Pons (tissue), 1 donor: ENCODE results near the gene GRK1.
"Not testable (repeated sequence)": the region's sequence is repeated elsewhere in the genome, so short reads cannot be mapped to it uniquely, and the experiment has no call there.

ENCODE experiments used
- DNase-seq: peaks from one replicate; pipeline ENCODE4 v3.0.0-alpha.2; 2016; ENCODE audit warnings: low spot score

The GRK1 gene

GRCh38 chr13:113743366-113744195 is 76.6 kb downstream of the GRK1 start:
- DNase-seq: no peak

DNA sequence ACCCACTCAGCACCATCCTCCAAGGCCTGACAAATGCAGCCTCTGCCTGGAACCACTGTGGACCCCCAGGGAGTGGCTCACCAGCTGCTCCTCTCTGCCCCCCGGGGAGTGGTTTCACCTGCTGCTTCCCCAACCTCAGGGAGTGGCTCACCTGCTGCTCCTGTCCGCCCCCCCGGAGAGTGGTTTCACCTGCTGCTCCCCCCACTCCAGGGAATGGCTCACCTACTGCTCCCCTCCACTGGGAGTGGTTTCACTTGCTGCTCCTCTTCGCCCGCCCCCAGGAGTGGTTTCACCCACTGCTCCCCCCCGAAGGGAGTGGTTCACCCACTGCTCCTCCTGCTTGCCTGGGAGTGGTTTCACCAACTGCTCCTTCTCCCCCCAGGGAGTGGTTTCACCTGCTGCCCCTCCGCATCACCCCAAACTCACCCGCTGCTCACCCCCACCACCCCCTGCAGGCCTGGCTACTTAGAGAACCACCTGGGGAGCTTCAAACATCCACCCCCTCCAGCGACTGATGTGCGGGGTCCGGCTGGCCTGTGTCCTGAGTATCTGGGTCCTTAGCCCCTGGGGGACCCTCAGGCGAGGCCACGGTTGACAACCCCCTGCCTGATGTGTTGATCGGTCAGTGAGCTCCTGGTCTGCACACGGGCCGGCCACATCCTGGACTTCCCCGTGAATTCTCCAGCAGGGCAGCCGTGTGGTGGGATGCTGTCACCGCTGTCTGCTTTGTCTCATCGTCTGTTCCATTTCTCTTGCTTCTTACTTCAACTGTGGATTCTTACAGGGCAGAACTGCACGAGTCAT is 77.4 kb downstream of the GRK1 start:
- no peak for DNase-seq

GRCh38 chr13:113745059-113745458 is 78.0 kb downstream of the GRK1 start:
- no peak for DNase-seq

DNA sequence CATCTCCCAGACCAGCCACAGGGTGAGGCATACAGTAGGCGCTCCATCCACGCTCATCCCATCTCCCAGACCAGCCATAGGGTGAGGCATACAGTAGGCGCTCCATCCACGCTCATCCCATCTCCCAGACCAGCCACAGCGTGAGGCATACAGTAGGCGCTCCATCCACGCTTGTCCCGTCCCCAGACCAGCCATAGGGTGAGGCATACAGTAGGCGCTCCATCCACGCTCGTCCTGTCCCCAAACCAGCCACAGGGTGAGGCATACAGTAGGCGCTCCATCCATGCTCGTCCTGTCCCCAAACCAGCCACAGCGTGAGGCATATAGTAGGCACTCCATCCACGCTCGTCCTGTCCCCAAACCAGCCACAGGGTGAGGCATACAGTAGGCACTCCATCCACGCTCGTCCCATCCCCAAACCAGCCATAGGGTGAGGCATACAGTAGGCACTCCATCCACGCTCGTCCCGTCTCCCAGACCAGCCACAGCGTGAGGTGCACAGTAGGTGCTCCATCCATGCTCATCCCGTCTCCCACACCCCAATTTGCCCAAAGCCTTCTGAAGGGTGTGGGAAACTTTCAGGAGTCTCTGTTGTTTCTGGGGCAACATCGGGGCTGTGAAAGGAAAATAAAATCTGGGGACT is 78.6 kb downstream of the GRK1 start:
- DNase-seq: not testable (repeated sequence)

- DNase-seq: peak; percentile 24
Measured at GRCh38 chr13:113746143-113746525, 79.1 kb downstream of the GRK1 start.

DNA sequence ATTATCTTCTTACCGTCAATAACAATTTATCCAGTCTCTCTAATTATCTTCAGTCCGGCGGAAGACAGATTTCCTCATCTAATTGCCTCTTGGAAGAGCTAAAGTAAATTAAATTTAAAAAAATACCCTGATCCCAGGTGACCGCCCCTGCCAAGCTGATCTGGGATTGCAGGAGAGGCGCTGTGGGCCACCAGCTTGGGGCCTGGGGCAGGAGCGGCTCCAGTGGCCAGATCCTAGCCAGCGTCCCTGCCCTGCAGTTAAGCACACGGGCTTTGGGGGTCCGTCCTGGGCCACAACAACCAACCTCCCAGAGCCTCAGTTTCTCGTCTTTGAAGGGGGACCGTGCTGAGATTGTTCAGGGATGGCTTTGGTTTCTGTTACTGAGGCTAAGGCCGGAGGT is 79.7 kb downstream of the GRK1 start:
- DNase-seq: no peak

DNA sequence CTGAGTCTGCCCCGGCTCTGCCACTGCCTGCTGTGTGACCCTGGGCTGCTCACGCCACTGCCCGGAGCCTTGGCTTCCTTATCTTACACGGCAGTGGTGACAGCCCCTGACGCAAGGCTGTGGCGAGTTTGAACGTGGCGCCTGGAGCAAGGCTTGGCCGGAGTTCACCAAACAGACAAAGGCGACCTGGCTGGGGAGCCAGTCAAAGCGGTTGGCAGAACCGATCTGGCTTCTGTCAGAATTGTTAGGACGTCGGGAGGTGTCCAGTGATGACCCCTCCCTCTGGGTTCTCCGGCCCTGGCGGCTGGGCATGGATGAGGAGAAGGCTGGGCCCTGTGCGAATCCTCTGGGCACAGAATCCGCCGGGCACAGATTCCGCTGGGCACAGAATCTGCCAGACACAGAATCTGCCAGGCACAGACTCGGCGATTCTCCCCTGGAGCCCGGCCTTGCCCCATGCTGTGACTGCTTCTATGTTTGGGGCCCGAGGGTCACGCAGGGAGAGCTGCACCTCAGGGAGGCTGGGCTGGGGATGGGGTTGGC is 80.3 kb downstream of the GRK1 start:
- no peak for DNase-seq

GRCh38 chr13:113748101-113748861 is 81.3 kb downstream of the GRK1 start:
- DNase-seq: no peak

DNA sequence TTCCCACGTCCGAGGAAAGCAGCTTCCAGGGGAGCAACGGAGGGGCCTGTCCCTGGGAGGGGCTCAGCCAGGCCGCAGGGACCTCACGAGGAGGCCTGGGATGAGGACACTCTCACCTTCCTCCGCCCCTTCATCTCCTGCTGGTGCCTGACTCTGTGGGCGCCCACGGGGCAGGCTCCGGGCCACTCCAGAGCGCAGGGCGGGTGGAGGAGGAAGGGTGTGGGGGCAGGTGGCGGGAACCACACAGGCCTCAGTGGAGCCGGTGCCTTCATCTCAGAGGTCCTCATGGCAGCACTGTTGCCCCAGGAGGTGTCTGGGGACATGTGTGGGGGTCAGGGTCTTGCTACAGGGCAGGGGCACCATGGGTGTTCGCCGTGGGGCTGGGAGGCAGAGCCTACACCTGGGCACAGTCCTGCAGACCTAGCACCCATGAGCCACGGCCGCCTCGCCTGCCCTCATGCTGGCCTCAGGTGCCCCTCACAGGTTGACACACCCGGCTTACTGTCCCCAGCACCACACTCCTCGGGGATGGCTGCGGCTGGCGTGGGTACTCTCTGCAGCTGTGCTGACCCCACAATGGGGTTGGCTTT is 81.9 kb downstream of the GRK1 start:
- no peak for DNase-seq

GRCh38 chr13:113749507-113749906 is 82.5 kb downstream of the GRK1 start:
- no peak for DNase-seq

DNA sequence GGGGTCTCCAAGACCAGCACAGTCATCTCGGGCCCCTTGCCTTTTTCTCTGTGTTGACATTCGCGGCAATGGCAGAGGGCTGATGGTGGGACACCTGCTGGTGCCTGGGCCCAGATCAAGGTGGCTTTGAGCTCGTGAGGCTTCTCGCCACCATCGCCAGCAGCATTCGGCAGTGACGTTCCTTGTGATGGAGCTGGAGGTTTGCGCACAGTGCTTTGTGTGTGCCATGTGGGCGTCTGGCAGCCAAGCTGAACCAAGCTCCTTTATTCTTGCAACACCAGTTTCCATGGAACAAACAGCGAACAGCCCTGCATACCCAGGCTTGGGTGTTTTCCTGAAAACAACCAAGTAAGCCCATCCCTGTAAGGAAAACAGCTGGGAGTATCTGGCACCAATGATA is 82.9 kb downstream of the GRK1 start:
- no peak for DNase-seq

- DNase-seq: no peak
Measured at GRCh38 chr13:113750554-113751399, 83.8 kb downstream of the GRK1 start.

GRCh38 chr13:113751491-113751890 is 84.5 kb downstream of the GRK1 start:
- no peak for DNase-seq

DNA sequence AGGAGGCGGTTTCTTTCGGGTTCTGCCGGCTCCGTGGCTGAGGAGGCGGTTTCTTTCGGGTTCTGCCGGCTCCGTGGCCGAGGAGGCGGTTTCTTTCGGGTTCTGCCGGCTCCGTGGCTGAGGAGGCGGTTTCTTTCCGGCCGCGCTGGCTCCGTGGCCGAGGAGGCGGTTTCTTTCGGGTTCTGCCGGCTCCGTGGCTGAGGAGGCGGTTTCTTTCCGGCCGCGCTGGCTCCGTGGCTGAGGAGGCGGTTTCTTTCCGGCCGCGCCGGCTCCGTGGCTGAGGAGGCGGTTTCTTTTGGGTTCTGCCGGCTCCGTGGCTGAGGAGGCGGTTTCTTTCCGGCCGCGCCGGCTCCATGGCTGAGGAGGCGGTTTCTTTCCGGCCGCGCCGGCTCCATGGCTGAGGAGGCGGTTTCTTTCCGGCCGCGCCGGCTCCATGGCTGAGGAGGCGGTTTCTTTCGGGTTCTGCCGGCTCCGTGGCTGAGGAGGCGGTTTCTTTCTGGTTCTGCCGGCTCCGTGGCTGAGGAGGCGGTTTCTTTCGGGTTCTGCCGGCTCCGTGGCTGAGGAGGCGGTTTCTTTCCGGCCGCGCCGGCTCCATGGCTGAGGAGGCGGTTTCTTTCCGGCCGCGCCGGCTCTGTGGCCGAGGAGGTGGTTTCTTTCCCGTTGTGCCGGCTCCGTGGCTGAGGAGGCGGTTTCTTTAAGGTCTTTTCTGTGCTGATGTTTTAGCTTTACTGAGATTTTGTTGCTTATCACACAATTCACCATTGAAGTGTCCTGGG is 85.4 kb downstream of the GRK1 start:
- DNase-seq: not testable (repeated sequence)

- no peak for DNase-seq
Measured at GRCh38 chr13:113753171-113753570, 86.2 kb downstream of the GRK1 start.

GRCh38 chr13:113754242-113754641 is 87.2 kb downstream of the GRK1 start:
- DNase-seq: no peak

- no peak for DNase-seq
Measured at GRCh38 chr13:113754691-113755090, 87.7 kb downstream of the GRK1 start.

- DNase-seq: no peak
Measured at GRCh38 chr13:113756441-113757097, 89.5 kb downstream of the GRK1 start.
